C4-2B (cell line): ENCODE results near the gene CCR5AS.

Experiments
- ZFX ChIP-seq: fragments of 450-650 bp; IDR thresholded peaks from 2 replicates; pipeline ENCODE4 v1.6.1; 2017
- TF ChIP-seq, protein P1 (sequence below): fragments of 450-650 bp; conservative IDR thresholded peaks from 2 replicates; pipeline ENCODE4 v1.5.1; 2017; ENCODE audit warnings: mild to moderate bottlenecking

DNA sequence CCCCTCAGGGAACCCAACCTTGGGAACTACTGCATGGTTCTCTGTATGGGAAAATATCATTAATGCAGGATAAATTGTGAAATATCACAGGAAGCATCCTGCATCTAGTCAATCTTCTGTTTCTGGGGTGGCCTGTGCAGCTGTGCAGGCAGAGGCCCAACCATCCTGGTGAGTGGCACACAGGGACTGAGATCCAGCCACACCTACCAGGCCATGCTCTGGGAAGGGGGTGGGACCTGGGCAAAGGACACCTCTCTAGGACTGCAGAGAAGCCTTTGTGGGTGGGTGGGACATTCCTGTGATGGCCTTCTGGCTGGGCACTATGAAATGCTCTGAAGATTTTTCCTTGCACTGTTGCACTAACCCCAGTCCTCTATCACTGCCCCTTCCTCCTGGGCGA lies 27.0 kb upstream of the CCR5AS start:
- no peak for TF ChIP-seq ZFX
- TF ChIP-seq, protein P1, sequence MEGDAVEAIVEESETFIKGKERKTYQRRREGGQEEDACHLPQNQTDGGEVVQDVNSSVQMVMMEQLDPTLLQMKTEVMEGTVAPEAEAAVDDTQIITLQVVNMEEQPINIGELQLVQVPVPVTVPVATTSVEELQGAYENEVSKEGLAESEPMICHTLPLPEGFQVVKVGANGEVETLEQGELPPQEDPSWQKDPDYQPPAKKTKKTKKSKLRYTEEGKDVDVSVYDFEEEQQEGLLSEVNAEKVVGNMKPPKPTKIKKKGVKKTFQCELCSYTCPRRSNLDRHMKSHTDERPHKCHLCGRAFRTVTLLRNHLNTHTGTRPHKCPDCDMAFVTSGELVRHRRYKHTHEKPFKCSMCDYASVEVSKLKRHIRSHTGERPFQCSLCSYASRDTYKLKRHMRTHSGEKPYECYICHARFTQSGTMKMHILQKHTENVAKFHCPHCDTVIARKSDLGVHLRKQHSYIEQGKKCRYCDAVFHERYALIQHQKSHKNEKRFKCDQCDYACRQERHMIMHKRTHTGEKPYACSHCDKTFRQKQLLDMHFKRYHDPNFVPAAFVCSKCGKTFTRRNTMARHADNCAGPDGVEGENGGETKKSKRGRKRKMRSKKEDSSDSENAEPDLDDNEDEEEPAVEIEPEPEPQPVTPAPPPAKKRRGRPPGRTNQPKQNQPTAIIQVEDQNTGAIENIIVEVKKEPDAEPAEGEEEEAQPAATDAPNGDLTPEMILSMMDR = no peak
